DOHH2 (cell line): ENCODE data around the gene UBE2L6.

Source experiments
- H3F3A ChIP-seq: fragments of 200-600 bp; sonication (generic), shearing (Covaris generic); 2 replicates; pipeline ENCODE4 v1.6.0; 2016; ENCODE audit warnings: antibody characterized with exemption, mild to moderate bottlenecking; ENCODE audit not compliant: control insufficient read depth, insufficient read depth
- H3K27ac ChIP-seq: fragments of 200-600 bp; sonication (generic); 2 replicates; pipeline ENCODE4 v1.5.1; 2014; ENCODE audit warnings: low read depth, mild to moderate bottlenecking, low read length, moderate library complexity
- H3K27me3 ChIP-seq: fragments of 200-600 bp; sonication (generic); 2 replicates; pipeline ENCODE4 v1.6.1; 2014; ENCODE audit warnings: mild to moderate bottlenecking, low read length, mixed read lengths; ENCODE audit not compliant: control insufficient read depth
- H3K36me3 ChIP-seq: fragments of 200-600 bp; sonication (generic); 2 replicates; pipeline ENCODE4 v1.6.1; 2014; ENCODE audit warnings: mild to moderate bottlenecking, low read length, moderate library complexity, mixed read lengths; ENCODE audit not compliant: control insufficient read depth
- H3K4me1 ChIP-seq: fragments of 200-600 bp; sonication (generic); 2 replicates; pipeline ENCODE4 v1.6.1; 2014; ENCODE audit warnings: mild to moderate bottlenecking, low read length, mixed read lengths; ENCODE audit not compliant: control insufficient read depth
- H3K4me2 ChIP-seq: fragments of 200-600 bp; sonication (generic); 2 replicates; pipeline ENCODE4 v1.6.0; 2014; ENCODE audit warnings: mild to moderate bottlenecking, low read length, moderate library complexity
- H3K4me3 ChIP-seq: fragments of 200-600 bp; sonication (generic); 2 replicates; pipeline ENCODE4 v1.5.1; 2014; ENCODE audit warnings: mild to moderate bottlenecking, low read length, mixed read lengths
- H3K79me2 ChIP-seq: fragments of 200-600 bp; sonication (generic); 2 replicates; pipeline ENCODE4 v1.6.1; 2014; ENCODE audit warnings: mild to moderate bottlenecking, low read length, mixed read lengths; ENCODE audit not compliant: control insufficient read depth
- H3K9me2 ChIP-seq: fragments of 200-600 bp; sonication (generic); replicated peaks from 2 replicates; pipeline ENCODE4 v1.6.1; 2014; ENCODE audit warnings: mild to moderate bottlenecking, low read length, mixed read lengths; ENCODE audit not compliant: control insufficient read depth
- H3K9me3 ChIP-seq: fragments of 200-600 bp; sonication (generic); 2 replicates; pipeline ENCODE4 v1.6.1; 2014; ENCODE audit warnings: antibody characterized with exemption, low read length, mixed read lengths; ENCODE audit not compliant: control insufficient read depth, insufficient read depth
- H4K20me1 ChIP-seq: fragments of 200-600 bp; sonication (generic); 2 replicates; pipeline ENCODE4 v1.6.0; 2014; ENCODE audit warnings: low read depth, mild to moderate bottlenecking, antibody characterized with exemption, low read length, moderate library complexity; ENCODE audit not compliant: control insufficient read depth, insufficient read depth
- EZH2phosphoT487 ChIP-seq: fragments of 200-600 bp; sonication (generic); IDR thresholded peaks from 2 replicates; pipeline ENCODE4 v1.6.1; 2017; ENCODE audit warnings: borderline replicate concordance, mild to moderate bottlenecking, antibody characterized with exemption, low read length, moderate library complexity, mixed read lengths
- TF ChIP-seq, protein P1 (sequence below): fragments of 200-600 bp; sonication (generic); IDR thresholded peaks from one replicate; pipeline ENCODE4 v1.5.1; 2014; ENCODE audit warnings: antibody characterized with exemption, mild to moderate bottlenecking, low read depth, low read length; ENCODE audit not compliant: poor library complexity, severe bottlenecking

UBE2L6 gene

DNA sequence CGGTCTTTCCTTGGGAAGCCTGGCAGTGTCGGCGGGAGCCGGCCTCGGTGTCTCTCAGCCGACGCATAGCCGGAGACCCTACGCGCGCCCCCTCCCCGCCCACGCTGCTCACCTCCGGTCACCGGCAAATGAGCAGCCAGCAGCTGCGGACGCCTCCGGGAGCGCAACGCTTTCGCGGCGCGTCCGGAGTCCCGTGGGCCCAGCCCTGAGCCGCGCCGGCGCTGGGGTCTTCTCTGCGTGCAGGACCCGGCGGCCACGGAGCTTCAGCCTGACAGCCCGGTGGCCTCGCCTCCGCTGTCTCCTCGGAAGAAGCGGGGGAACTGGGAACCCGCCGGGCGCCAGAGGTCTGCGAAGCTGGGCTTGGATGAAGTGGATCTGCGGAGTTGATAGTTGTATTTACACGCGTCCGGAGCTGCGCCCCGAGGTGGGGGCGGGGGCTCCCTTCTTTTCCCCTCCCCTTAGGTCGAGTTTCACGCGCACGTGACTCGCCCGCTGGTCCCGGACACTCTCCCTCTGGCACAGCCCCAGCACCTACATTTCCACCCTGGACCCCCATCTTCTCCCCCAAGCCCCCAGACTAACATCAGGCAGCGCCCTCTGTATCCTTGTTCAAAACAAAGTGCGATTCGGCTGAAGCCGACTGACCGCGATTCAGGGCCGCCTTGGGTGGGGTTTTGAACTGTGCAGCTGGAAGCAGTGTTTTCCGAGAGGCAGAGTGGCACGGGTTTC lies 52.0 kb downstream of the UBE2L6 start, which contains the start of gene SLC43A1:
Gene SLC43A1, minus strand, starts transcription at position 371 of the 729 bp plus-strand sequence. CDS start 1,591 bp downstream, outside the sequence.
- Histone ChIP-seq H3K9me2 (no peaks in the 10 kb centered on the region), H3K4me3 (peak within 1 kb of the TSS; percentile 79), H3F3A (peaks cover 6% of the 10 kb centered on the region; the same call in 1 of the 2 replicates), H3K9me3 (no peaks in the 10 kb centered on the region), H3K27ac (peak within 1 kb of the TSS; percentile 68), H3K79me2 (peaks cover 40% of the 10 kb centered on the region), H3K27me3 (no peaks in the 10 kb centered on the region), H3K4me1 (peaks cover 42% of the 10 kb centered on the region), H3K36me3 (peaks cover 14% of the 10 kb centered on the region), H3K4me2 (peak within 1 kb of the TSS; percentile 73), H4K20me1 (no peaks in the 10 kb centered on the region)
- TF ChIP-seq, protein P1, sequence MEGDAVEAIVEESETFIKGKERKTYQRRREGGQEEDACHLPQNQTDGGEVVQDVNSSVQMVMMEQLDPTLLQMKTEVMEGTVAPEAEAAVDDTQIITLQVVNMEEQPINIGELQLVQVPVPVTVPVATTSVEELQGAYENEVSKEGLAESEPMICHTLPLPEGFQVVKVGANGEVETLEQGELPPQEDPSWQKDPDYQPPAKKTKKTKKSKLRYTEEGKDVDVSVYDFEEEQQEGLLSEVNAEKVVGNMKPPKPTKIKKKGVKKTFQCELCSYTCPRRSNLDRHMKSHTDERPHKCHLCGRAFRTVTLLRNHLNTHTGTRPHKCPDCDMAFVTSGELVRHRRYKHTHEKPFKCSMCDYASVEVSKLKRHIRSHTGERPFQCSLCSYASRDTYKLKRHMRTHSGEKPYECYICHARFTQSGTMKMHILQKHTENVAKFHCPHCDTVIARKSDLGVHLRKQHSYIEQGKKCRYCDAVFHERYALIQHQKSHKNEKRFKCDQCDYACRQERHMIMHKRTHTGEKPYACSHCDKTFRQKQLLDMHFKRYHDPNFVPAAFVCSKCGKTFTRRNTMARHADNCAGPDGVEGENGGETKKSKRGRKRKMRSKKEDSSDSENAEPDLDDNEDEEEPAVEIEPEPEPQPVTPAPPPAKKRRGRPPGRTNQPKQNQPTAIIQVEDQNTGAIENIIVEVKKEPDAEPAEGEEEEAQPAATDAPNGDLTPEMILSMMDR: peak; percentile 37
- no peak for TF ChIP-seq EZH2phosphoT487

DNA sequence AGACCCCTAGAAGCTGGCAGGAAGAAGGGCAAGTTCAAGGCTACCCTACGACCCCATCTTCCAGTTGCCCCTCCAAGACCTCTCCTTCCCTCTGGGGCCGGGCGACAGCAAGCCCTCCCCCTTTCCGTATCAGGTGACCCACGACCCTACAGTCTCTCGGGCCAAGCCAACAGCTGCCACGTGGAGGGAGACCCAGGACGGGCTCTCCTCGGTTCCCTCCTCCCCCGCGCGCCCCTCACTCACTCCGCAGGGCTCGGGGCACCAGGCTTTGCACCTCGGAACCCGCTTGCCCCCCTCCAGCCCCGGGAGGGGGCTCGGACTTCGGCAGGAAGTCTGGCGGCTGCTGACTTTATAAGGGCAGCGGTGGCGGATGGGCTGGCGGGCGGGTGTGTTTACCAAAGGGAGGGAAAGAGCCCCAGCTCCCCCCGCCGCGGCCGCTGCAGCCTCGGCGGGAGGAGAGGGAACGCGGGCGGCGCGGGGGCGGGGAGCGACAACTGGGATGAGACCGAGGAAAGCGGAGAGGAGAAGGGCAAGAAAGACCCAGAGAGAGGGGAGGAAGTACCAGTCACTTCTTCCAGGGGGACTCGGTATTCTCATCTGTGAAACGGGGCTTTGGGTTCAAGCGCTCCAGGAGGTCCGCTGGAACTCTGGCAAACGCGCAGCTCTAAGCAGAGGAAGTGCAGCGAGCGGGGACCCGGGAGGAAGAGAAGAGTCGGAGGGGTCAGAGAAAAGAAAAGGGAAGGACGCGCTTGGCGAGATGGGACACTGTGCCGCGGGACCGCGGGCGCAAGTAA lies 52.7 kb downstream of the UBE2L6 start:
- Histone ChIP-seq H3K4me1 (peaks cover 45% of the 10 kb centered on the region), H3K4me2 (peak overlapping the region; percentile 73), H3K27ac (peak overlapping the region; percentile 68), H3K27me3 (no peaks in the 10 kb centered on the region), H3K36me3 (peaks cover 14% of the 10 kb centered on the region), H3K9me3 (no peaks in the 10 kb centered on the region), H3F3A (peaks cover 6% of the 10 kb centered on the region; the same call in 1 of the 2 replicates), H3K79me2 (peaks cover 40% of the 10 kb centered on the region), H3K4me3 (peak overlapping the region; percentile 79), H3K9me2 (no peaks in the 10 kb centered on the region), H4K20me1 (no peaks in the 10 kb centered on the region)
- TF ChIP-seq EZH2phosphoT487: no peak
- TF ChIP-seq, protein P1: no peak

DNA sequence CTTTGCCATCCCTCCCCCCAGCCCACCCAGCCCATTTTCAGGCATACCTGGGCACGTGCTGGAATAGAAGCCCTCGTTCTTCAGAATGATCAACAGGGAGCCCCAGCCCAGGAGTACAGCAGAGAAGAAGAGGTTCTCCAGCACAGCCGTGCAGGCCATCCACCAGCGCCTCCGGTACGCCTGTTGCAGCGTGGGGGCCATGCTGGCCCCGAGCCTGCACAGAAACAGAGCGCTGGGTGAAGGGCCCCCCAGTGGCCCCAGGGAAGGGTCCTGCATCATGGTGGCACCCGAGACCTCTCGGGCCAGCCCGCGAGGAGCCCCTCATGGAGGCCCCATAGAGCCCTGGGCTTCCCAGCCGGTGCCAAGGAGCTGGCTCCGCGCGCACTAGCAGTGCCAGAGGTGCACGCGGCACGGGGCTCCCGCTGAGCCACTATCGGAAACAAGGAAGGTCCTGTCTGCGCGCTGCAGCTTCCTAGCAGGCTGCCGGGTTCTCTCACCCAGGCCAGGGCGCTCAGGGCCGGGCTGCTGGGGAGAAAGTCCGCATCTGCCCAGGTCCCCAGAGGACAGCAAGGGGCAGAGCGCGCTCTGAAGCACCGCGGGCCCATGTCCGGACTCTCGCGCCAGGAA lies 53.4 kb downstream of the UBE2L6 start:
- no peak for TF ChIP-seq EZH2phosphoT487
- TF ChIP-seq, protein P1: no peak
- Histone ChIP-seq H3K27ac (peak overlapping the region; percentile 68), H3K9me2 (no peaks in the 10 kb centered on the region)

More for the DNA sequence above, 53.4 kb downstream of the UBE2L6 start:
- H3K4me1 ChIP-seq: peaks cover 47% of the 10 kb centered on the region
- H3K79me2 ChIP-seq: peaks cover 40% of the 10 kb centered on the region
- peaks cover 6% of the 10 kb centered on the region; the same call in 1 of the 2 replicates for H3F3A ChIP-seq
- peak overlapping the region; percentile 73 for H3K4me2 ChIP-seq
- H3K9me3 ChIP-seq: no peaks in the 10 kb centered on the region
- H3K4me3 ChIP-seq: peak overlapping the region; percentile 79
- H3K27me3 ChIP-seq: no peaks in the 10 kb centered on the region
- H3K36me3 ChIP-seq: peaks cover 14% of the 10 kb centered on the region
- H4K20me1 ChIP-seq: no peaks in the 10 kb centered on the region
